ENCODE results near the gene SEMA3G.

Gene SEMA3G
- total RNA-seq: 0.71 to 4.5 (median 2.2) reads per million in 4 donors

DNA sequence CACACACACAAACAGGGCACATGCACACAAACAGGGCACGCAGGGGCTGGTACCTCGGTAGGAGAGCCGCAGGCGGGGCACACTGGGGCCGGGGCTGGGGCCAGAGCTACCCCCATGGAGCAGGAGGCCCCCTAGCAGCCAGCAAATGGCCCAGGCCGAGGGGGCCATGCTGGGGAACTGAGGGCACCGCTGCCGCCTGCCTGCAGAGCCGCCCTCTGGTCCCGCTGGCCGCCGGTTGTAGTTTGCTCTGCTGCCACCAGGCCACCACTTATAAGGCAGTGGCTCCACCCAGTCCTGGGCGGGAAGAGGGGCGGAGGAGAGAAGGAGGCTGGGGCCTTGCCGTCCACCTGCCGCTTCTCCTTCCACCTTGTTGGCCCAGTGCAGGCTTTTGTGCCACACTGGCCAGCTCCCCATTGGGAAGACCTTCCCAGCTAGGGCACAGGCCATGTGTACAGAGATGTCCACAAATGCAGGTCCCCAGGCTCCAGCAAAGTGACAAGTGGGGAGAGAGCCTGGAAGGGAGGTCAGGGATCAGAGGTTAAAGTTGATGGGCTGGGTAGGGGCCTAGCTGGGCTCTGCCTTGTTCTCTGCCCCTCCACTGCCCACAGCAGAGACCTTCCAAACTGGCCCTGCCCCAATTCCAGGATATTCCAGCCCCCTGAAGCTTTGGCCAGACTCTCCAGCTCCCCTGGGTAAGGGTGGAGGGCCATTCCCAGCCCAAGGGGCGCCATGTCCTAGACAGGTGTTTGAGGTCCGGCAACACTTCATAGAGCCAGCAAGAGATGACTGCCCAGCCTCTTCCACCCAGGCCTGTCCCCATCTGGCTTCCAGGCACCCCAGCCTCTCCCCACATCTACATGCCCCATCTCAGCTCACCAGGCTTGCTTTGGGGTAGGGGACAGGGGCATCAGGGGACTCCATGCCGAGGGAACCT, at the start of gene SEMA3G:
SEMA3G (minus strand) TSS at position 244 of the 934 bp plus-strand sequence; CDS start at position 168, 76 bp downstream.
- peak; percentile 45 to 80 (median 65) for DNase-seq

DNA sequence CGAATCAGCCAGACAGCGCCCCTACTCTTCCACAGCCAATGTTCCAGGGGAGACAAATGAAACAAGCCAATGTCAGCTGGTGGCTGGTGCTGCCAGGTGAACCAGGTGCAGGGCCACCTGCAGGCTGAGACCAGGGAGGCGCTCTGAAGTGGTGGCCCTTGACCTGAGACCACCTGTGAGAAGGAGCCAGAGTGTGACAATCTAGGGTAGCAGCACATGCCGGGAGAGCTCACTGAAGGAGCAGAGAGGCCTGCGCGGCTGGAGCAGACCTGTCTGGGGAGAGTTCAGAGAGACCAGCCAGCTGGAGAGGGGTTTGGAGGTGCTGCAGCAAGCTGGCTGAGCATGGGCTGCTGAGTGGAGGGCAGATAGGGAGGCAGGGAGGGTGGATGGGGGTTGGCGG, 49.5 kb upstream of the SEMA3G start:
- DNase-seq: no peak

DNA sequence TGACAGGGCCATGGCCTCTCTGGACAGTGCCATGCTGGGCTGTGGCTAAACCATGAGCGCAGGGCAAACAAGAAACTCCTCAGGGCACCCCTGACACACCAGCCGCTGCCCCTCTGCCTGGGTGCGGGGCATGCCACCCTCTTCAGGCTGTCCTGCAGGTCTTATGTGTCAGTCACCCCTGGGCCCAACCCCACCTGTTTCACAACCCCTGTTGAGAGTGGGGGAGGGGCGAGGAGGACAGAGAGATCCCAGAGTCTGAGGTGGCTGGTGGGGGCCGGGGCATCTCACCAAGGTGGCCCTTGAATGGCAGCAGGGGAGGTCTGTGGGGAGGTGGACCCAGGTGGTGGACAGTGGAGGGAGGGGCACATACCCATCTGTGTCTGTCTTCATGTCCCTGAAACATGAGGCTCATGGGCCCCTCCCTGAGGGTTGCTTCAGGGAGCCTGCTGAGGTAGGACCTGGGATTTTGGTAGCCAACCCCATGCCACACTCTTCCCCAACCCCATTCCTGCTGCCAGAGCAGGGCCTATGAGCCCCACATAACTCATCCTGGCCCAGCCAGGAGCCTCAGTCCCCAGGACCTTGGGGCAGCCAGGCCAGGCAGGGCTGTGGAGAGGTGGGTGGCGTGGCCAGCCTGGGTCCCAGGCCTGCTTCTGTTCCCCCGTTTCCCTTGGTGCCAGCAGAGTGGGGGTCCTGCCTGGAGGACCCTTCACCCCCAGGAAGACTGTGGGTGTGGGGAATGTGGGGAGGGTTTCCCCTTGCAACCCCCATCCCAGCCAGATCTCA, 48.5 kb upstream of the SEMA3G start:
- DNase-seq: no peak

DNA sequence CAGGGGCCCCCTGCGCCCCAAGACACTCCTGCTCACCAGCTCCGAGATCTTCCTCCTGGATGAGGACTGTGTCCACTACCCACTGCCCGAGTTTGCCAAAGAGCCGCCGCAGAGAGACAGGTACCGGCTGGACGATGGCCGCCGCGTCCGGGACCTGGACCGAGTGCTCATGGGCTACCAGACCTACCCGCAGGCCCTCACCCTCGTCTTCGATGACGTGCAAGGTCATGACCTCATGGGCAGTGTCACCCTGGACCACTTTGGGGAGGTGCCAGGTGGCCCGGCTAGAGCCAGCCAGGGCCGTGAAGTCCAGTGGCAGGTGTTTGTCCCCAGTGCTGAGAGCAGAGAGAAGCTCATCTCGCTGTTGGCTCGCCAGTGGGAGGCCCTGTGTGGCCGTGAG, 47.2 kb upstream of the SEMA3G start:
- DNase-seq: no peak

DNA sequence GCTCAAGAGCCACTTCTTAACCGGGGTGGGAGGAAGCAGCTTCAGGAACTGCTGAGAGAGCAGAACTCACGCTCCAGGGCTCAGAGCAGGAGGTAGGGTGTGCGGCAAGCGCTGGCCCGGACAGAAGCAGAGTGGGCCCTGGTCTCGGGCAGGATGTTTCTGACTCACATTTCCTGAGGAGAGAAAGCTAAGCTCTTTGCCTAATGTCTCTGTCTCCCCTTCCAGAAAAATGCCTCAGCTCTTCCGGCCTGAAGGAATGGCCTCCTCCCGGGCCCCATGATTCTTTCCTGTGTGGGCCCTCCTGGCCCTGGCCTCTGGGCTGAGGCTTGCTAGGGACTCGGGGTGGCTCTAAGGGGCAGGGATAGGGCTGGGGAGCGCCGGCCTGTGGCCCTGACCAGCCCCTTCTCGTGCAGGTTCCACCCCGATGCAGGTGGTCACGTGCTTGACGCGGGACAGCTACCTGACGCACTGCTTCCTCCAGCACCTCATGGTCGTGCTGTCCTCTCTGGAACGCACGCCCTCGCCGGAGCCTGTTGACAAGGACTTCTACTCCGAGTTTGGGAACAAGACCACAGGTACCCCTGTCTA, 46.1 kb upstream of the SEMA3G start:
- no peak for DNase-seq

DNA sequence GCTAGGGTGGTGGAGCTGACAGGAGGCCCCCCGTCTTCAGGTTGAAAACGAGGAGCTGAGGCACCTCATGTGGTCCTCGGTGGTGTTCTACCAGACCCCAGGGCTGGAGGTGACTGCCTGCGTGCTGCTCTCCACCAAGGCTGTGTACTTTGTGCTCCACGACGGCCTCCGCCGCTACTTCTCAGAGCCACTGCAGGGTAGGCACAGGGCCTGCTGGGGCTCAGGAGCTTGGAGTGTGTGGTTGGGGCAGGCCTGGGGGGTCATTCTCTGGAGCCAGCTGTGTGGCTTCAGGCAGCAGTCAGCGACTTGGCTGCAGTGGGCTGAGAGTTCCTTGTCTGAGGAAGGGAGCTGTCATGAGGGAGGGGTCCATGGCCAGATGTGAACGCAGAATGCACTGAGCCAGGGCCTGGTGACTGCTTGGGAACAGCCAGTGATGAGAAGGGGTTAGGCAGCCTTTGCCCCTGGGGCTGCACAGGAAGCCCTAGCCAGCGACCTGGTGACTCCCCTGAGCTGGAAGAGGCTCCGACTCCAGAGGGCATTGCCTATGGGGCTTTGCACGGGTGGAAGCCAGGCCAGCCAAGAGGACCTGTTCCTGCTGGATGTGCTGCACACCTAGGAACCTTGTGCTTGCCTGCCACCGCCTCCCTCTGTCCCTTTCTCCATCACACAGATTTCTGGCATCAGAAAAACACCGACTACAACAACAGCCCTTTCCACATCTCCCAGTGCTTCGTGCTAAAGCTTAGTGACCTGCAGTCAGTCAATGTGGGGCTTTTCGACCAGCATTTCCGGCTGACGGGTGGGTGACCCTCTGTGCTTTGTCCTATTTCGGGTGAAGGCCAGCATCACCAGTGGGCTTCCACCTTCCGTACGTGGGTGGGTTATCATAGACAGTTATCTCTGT, 45.4 kb upstream of the SEMA3G start:
- no peak for DNase-seq

DNA sequence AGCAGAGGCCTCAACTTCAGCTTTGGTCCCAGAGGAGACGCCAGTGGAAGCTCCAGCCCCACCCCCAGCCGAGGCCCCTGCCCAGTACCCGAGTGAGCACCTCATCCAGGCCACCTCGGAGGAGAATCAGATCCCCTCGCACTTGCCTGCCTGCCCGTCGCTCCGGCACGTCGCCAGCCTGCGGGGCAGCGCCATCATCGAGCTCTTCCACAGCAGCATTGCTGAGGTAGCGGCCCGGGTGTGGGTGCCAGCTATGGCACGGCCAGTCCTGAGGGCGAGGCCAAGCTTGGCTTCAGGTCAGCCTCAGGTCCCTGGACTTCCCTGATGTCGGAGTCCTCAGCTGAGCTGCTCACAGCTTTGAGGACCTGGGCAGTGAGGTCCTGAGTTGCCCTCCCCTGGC, 44.5 kb upstream of the SEMA3G start:
- DNase-seq: no peak

DNA sequence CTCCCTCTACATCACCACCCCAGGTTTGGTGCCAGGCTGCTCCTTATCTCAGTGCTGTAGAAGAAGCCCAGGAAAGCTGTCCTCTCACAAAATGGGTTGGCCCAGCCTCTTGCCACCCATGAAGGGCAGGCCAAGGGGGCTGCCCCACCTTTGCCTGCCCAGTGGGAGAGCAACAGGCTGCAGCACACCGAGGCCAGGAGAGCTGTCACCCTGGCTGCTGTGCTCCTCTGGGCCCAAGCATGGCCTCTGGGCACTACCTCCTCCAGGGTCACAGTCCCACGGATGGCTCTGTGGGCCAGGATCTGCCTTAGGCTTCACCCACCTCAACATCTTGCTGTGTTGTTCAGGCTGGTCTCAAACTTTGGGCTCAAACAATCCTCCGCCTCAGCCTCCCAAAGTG, 43.8 kb upstream of the SEMA3G start:
- no peak for DNase-seq

DNA sequence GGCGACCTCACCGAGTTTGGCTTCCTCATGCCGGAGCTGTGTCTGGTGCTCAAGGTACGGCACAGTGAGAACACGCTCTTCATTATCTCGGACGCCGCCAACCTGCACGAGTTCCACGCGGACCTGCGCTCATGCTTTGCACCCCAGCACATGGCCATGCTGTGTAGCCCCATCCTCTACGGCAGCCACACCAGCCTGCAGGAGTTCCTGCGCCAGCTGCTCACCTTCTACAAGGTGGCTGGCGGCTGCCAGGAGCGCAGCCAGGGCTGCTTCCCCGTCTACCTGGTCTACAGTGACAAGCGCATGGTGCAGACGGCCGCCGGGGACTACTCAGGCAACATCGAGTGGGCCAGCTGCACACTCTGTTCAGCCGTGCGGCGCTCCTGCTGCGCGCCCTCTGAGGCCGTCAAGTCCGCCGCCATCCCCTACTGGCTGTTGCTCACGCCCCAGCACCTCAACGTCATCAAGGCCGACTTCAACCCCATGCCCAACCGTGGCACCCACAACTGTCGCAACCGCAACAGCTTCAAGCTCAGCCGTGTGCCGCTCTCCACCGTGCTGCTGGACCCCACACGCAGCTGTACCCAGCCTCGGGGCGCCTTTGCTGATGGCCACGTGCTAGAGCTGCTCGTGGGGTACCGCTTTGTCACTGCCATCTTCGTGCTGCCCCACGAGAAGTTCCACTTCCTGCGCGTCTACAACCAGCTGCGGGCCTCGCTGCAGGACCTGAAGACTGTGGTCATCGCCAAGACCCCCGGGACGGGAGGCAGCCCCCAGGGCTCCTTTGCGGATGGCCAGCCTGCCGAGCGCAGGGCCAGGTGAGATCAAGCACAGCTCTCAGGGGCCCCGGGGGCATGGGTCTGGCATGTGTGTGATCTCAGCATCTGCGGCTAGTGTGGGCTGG, 43.1 kb upstream of the SEMA3G start:
- DNase-seq: no peak

DNA sequence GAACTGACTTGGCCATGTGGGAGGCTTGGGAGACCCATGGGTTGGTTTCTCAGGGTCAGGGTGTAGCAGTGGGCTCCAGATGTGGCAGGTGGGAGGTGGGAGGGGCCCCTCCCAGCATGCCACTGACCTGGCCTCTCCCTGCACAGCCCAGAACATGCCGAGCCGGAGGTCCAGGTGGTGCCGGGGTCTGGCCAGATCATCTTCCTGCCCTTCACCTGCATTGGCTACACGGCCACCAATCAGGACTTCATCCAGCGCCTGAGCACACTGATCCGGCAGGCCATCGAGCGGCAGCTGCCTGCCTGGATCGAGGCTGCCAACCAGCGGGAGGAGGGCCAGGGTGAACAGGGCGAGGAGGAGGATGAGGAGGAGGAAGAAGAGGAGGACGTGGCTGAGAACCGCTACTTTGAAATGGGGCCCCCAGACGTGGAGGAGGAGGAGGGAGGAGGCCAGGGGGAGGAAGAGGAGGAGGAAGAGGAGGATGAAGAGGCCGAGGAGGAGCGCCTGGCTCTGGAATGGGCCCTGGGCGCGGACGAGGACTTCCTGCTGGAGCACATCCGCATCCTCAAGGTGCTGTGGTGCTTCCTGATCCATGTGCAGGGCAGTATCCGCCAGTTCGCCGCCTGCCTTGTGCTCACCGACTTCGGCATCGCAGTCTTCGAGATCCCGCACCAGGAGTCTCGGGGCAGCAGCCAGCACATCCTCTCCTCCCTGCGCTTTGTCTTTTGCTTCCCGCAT, 42.3 kb upstream of the SEMA3G start:
- DNase-seq: no peak

DNA sequence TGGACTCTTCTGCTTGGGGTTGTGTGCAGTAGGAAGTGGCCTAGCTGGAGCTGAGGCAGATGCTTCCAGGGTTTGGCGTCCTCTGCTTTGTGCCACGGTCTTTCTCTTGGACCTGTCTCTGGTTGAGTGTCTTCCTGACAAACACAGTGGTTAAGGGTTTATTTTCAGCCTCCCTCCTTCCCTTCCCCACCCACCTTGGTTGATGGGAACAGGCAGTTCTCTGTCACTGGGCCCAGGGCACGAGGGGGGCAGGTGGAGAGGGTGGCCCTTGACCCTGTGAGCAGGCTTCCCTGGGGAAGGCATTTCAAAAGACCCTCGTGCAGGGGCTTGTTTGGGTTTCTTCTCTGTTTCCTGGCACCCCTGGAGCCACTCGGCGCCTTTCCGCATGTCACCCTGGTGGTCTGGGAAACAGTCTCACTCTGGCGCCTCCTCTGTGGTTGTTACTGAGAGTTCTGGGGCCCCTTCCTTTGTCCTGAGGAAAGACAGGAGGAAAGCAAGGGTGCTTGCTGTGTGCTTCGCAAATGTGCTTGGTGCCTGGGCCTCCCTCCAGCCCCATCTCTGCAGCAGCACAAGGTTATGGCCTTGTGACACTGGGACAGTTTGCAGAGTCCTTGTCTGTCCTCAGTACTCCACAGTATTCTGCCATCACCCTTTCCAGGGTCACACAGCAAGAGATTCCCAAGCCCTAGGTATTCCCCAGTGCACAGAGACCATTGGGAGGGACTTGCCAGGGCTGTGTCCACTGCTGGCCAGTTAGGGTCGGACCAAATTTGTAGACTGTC, 40.0 kb upstream of the SEMA3G start:
- no peak for DNase-seq

DNA sequence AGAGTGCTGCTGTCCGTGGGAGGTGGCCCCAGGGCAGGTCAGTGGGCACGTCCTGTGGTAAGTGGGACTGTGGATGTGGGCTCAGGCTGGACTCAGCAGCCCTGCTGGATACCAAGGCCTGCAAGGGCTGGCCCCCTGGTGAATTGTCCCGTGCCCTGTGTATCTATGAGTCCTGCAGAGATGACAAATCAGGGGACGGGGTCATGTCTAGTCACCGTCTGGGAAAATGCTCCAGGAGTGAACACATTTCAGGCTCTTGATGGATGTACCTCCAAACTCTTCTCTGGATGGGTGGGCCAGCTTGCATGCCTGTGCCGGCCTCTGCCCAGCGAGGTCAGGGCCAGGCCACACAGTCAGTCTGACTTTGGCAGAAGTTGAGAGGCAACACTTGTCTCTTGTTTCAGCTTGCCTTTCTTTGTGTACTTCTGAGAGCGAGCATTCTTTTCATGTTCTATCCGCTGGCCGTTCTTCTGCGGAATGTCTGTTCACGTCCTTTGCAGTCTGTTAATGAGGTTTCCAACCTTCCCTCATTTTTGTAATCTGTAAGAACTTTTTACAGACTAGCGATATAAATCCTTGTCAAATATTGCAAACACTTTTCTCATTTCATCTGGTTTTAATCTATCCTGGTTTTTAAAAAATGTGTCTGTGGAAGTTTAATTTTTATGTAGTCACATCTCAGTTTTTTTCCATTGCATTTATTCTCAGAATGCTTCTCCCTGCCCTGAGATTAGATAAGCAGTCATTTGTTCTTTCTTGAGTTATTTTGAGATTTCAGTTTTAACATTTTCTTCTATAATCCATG, 38.9 kb upstream of the SEMA3G start:
- no peak for DNase-seq

DNA sequence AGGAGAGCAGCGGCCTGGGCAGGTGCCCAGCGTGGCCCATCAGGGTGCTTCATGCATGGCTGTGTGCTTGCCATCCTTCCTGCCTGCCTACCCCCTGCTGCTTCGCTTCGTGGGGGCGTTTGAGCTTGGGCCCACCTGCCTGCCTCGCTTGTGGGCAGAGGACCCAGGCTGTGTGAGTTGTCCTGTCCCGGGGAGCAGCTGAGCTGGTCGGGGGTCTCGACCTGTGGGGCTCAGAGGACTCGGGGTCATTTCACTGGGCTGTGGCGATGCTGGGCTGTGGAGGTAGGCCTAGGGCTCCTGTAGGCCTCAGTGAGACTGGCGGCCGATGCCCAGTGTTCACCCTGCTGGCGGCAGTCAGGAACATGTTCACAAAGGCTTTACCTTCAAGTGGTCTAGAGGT, 38.2 kb upstream of the SEMA3G start:
- DNase-seq: no peak

DNA sequence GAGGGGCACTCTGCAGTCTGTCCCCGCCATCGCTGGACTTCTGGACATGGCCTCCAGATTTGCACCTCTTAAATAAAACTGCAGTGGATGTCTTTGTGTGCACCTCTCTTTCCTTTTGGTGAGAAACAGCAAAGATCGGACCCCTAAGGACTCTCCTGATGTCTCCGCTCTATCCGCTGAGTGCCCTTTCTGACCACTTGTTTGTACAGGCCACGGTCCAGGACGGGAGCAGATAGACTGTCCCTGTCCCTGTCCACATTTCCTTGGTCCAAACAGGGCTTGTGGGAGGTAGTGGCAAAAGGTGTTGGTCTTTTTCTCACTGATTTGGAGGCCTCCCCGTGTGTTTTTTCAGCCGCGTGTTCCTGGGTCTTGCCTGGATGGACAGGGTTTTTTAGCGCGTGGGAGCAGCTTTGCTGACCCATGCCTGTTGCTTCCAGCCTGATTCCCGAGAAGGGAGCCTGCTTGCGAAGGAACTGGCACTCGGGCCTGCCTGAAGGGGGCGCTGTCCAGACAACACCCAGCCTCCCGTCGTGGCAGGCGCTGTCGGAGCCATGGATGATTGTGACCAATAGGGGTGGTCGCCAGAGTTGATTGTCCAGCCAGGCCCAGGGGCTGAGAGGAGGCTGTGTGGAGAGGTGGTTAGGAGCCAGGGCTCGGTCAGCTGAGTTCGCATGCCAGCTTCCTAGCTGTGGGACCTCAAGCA, 37.1 kb upstream of the SEMA3G start:
- DNase-seq: no peak

DNA sequence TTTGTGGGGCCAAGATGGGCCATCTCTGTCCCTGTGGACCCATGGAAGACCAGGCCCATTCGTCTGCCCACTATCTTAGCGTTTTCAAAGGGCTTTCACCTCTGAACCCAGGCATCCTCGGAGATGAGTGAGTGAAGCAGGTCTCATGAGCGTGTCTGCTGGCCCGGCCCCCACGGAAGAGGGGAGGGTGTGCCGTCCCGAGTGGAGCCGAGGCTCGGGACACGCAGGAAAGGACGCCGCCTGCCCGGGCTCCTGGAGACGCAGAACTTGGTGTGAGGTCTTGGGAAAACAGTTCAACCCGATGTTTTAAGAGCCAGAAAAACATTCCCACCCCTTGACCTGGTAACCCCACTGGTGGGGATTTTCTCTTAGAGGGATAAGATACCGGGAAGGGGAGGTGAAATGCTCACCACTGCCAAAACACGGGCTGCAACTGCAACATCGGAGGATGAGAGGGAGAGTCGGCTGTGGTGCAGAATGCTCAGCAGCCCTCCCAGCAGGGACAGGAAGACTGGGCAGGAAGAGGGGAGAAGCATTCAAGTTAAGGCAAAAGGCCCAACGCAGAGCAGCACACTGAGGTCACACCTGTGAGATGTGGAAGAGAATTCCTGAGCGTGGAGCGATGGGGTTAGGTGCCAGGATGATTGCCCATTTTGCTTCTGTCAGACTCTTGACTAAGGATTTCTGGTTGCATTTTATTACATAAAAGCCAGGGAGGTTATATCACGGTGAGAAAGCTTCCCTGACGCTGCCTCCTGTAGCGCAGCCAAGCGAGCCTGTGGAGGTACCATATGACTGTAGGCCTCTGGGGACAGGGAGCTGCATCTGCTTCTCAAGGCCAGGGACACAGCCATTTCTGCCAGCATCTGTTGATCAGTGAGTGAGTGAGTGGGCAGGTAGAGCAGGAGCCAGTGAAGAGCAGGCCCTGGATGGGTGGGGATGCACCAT, 36.1 kb upstream of the SEMA3G start:
- no peak for DNase-seq

DNA sequence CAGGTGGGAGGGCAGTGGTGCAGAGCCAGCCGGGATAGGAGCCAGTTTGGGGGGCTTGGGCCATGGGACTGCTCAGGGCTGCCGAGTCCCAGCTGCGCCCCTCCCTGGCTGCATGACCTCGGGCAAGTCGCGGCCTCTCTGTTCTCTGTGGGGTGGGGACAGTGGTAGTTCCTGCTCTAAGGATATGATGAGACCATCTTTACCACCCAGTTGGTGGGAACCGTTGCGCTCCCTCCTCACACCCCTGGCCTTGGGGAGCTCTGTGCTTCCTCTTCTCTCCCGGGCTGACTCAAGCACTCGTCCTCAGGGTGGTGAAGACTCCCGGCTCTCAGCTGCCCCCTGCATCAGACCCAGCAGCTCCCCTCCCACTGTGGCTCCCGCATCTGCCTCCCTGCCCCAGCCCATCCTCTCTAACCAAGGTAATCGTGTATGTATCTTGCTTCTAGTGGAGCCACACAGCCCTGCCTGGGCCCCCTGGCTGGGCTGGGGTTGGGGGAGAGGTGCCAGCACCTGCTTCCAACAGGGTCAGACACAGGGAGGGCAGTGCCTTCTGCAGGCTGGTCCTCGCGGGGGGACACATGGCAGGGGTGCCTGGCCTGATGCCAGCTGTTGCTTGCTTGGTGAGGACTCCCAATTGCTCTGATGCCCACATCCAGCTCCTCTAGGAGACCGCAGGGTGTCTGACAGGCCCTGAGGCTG, 35.1 kb upstream of the SEMA3G start:
- no peak for DNase-seq
